Measurements from ENCODE around the gene CD3E. TPM values are rescaled to one million over a fixed set of nuclear protein-coding genes. Genes with fewer than 3 reads are reported as not detected.

The CD3E gene
- total RNA-seq, 4 donors from 2014 or later: 0.36 to 0.52 (median 0.46) TPM; not detected in 1

DNA sequence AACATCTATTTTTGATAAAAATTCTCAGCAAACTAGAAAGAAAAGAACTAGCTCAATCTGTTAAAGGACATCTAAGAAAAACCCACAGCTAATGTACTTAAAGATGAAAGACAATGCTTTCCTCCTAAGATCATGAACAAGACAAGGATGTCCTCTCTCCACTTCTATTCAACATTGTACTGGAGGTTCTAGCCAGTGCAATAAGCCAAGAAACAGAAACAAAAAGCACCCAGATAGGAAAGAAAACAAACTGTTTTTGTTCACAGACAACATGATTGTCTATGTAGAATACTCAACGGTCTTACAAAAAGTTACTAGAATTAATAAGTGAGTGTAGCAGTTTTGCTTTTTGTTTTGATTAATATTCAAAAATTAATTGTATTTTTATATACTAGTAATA lies 30.2 kb downstream of the CD3E start:
- intact Hi-C loops (cut with DNase I; ENCODE audit: low total_unique reads): no loop called here
- TF ChIP-seq, protein P1, sequence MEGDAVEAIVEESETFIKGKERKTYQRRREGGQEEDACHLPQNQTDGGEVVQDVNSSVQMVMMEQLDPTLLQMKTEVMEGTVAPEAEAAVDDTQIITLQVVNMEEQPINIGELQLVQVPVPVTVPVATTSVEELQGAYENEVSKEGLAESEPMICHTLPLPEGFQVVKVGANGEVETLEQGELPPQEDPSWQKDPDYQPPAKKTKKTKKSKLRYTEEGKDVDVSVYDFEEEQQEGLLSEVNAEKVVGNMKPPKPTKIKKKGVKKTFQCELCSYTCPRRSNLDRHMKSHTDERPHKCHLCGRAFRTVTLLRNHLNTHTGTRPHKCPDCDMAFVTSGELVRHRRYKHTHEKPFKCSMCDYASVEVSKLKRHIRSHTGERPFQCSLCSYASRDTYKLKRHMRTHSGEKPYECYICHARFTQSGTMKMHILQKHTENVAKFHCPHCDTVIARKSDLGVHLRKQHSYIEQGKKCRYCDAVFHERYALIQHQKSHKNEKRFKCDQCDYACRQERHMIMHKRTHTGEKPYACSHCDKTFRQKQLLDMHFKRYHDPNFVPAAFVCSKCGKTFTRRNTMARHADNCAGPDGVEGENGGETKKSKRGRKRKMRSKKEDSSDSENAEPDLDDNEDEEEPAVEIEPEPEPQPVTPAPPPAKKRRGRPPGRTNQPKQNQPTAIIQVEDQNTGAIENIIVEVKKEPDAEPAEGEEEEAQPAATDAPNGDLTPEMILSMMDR (IDR thresholded peaks at IDR 0.05): no peak
- no peak for TF ChIP-seq POLR2A (IDR thresholded peaks at IDR 0.05)
- no peak overlapping the region for H3K4me3 ChIP-seq (ENCODE audit: low read depth, poor library complexity, severe bottlenecking)
- WGBS, 2 donors: 80 to 88% methylated on average over 1 of the region's 1 CpG
- no peak for DNase-seq (ENCODE audit: low spot score in 2 of 2)

DNA sequence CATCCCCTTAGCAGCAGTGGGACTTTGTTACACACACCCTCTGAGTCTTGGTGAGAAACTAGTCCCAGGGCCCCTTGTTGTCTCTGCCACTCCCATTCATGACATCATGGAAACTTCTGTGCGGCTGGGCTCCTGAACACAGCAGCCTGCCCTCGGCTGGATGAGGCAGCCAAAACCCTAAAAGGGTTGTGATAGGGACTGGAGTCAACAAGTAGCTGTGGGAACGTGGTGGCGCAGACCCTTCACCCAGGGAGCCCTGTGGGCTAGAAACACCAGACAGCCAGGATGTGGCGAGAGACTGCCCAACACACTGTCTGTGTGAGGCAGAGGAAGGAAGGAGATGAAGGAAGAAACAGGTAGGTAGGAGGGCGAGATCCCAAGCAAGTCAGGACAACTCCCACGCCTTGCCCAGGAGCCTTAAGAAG lies 34.1 kb downstream of the CD3E start:
- TF ChIP-seq, protein P1 (IDR thresholded peaks at IDR 0.05): no peak
- no peak overlapping the region for H3K4me3 ChIP-seq (ENCODE audit: low read depth, poor library complexity, severe bottlenecking)
- intact Hi-C loops (cut with DNase I; ENCODE audit: low total_unique reads): no loop called here

DNA sequence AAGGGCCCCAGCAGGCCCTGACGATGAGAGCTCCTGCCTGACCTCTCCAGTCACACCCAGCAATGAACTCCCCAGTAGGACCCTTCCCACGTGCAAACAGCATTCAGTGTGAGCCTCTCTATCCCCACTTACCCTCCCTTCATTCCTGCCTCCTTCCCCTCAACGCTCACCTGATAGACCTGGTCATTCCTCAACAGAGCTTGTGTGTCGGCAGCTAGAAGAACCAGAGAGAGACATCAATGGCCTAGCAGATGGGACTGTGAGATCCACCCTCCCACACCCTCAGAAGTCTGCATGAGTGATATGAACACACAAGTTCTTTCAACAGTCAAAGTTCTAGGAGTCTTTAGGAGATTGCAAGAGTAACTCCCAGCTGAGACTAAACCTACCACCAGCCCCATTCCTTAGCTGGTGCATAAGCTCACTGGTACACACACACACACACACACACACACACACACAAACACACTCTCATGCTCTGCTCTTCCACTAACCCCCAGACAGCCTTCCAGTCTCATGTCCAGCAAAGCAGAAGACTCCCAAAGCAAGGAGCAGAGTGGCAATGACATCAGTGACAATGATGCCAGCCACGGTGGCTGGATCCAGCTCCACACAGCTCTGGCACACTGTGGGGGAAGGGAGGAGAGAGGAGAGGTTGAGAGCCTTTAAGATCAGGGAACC lies 34.9 kb downstream of the CD3E start:
- no peak for DNase-seq (ENCODE audit: low spot score in 2 of 2)
- H3K4me3 ChIP-seq (ENCODE audit: low read depth, poor library complexity, severe bottlenecking): no peak overlapping the region
- intact Hi-C loops (cut with DNase I; ENCODE audit: low total_unique reads): no loop called here
- 71 to 88% methylated on average over 5 of the region's 5 CpGs for WGBS, 2 donors
- no peak for TF ChIP-seq POLR2A (IDR thresholded peaks at IDR 0.05)
- TF ChIP-seq, protein P1 (IDR thresholded peaks at IDR 0.05): no peak

More for the DNA sequence above, 34.1 kb downstream of the CD3E start:
- WGBS, 2 donors: 33 to 40% methylated on average over 7 of the region's 7 CpGs
- DNase-seq (ENCODE audit: low spot score in 2 of 2): no peak

DNA sequence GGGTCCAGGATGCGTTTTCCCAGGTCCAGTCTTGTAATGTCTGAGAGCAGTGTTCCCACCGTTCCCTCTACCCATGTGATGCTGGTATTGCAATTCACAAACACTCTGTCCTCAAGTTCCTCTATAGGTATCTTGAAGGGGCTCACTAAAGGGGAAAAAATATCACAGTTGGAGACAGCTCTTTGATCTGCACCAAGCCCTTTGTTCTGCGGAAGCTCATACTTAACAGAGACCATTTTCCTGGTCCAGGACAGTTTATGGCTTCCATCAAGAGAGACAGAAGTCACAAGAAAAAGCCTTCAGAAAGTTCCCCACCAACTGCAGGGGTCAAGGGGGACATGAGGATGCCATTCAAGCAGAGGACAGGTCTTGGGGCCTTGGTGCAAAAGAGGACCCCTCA lies 35.9 kb downstream of the CD3E start:
- DNase-seq (ENCODE audit: low spot score in 2 of 2): no peak
- intact Hi-C loops (cut with DNase I; ENCODE audit: low total_unique reads): no loop called here
- WGBS, 2 donors: 84 to 86% methylated on average over 3 of the region's 3 CpGs
- no peak overlapping the region for H3K4me3 ChIP-seq (ENCODE audit: low read depth, poor library complexity, severe bottlenecking)
- TF ChIP-seq, protein P1 (IDR thresholded peaks at IDR 0.05): no peak
- no peak for TF ChIP-seq POLR2A (IDR thresholded peaks at IDR 0.05)

DNA sequence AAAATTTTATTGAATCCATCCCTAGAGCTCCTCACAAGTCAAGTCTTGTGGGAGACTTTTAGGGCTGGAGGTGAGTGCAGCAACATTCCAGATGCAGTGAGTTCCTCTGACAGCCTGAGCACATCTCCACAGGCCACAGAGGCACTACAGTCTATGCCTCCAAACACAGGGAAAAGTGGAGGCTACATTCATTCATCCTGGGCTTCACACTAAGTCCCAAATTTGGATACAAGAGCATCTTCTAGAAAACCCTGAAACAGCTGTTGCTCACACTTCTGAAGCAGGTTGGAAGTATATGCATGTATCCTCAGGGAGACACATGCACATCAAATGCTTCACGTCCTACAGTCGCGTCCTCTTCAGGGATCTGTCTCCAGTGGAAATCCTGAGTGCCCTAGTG lies 36.7 kb downstream of the CD3E start:
- 96% methylated on average over 3 of the region's 3 CpGs for whole genome bisulfite sequencing, 2 donors
- no peak for DNase-seq (ENCODE audit: low spot score in 2 of 2)
- H3K4me3 ChIP-seq (ENCODE audit: low read depth, poor library complexity, severe bottlenecking): no peak overlapping the region
- TF ChIP-seq, protein P1 (IDR thresholded peaks at IDR 0.05): no peak
- no peak for TF ChIP-seq POLR2A (IDR thresholded peaks at IDR 0.05)
- intact Hi-C loops (cut with DNase I; ENCODE audit: low total_unique reads): no loop called here

All from lower leg skin (tissue), 4 donors.